D721Med (cell line): ENCODE measurements around the gene KCNH8.

Experiments
- DNase-seq: peaks from one replicate; pipeline ENCODE4 v3.0.0; 2011; ENCODE audit warnings: low spot score; ENCODE audit not compliant: insufficient read length
- FAIRE-seq: peaks from 2 replicates; lab custom pipeline; 2011; peaks lifted over from hg19 to GRCh38; lab: Jason Lieb, UNC
- CTCF ChIP-seq: IDR thresholded peaks from 2 replicates; pipeline ENCODE4 v1.5.1; 2012; ENCODE audit warnings: mild to moderate bottlenecking, control low read depth; ENCODE audit not compliant: insufficient read depth; ENCODE audit errors: missing control alignments

The KCNH8 gene

GRCh38 chr3:19348941-19349564, 200.7 kb downstream of the KCNH8 start:
- FAIRE-seq, result no peak
- TF ChIP-seq CTCF, result peak; percentile 67
- DNase-seq, result no peak

- DNase-seq (no peak), FAIRE-seq (no peak)
- TF ChIP-seq CTCF, result no peak
Observed at GRCh38 chr3:19357947-19358346, 209.6 kb downstream of the KCNH8 start.

GRCh38 chr3:19363071-19363470, 214.8 kb downstream of the KCNH8 start:
- no peak for DNase-seq
- TF ChIP-seq CTCF, result no peak
- FAIRE-seq, result no peak

GRCh38 chr3:19364148-19364547, 215.8 kb downstream of the KCNH8 start:
- no peak for TF ChIP-seq CTCF
- no peak for DNase-seq

GRCh38 chr3:19365471-19365870, 217.2 kb downstream of the KCNH8 start:
- no peak for DNase-seq
- no peak for TF ChIP-seq CTCF
- no peak for FAIRE-seq

More at GRCh38 chr3:19364148-19364547, 215.8 kb downstream of the KCNH8 start:
- no peak for FAIRE-seq

GRCh38 chr3:19384868-19385267, 236.6 kb downstream of the KCNH8 start:
- TF ChIP-seq CTCF, result no peak
- no peak for FAIRE-seq
- DNase-seq, result no peak

GRCh38 chr3:19392150-19392549, 243.8 kb downstream of the KCNH8 start:
- TF ChIP-seq CTCF, result no peak
- FAIRE-seq, result no peak
- no peak for DNase-seq
